GM18909 (cell line): ENCODE results near the gene DACT3.

Source experiments
- ATAC-seq: cut with Tn5 transposase; IDR thresholded peaks from one replicate; pipeline ENCODE4 v1.9.1; 2021; ENCODE audit warnings: mild to moderate bottlenecking; ENCODE audit not compliant: unreplicated experiment, poor library complexity

Gene DACT3

GRCh38 chr19:46668662-46669061 lies 7.7 kb upstream of the DACT3 start:
- no peak for ATAC-seq

- ATAC-seq: no peak
Observed at GRCh38 chr19:46665072-46665471, 4.1 kb upstream of the DACT3 start.

GRCh38 chr19:46661735-46662592 lies 982 bp upstream of the DACT3 start:
- ATAC-seq: no peak

GRCh38 chr19:46660551-46661019 lies 397 bp downstream of the DACT3 start:
- no peak for ATAC-seq

- ATAC-seq: no peak
Observed at GRCh38 chr19:46660008-46660517, 919 bp downstream of the DACT3 start.

- no peak for ATAC-seq
Observed at GRCh38 chr19:46659151-46660007, 1.6 kb downstream of the DACT3 start.

GRCh38 chr19:46656541-46656940 lies 4.4 kb downstream of the DACT3 start:
- ATAC-seq: no peak

GRCh38 chr19:46654621-46655152 lies 6.3 kb downstream of the DACT3 start:
- ATAC-seq: no peak

- no peak for ATAC-seq
Observed at GRCh38 chr19:46650445-46650844, 10.5 kb downstream of the DACT3 start.

GRCh38 chr19:46648961-46649960 lies 11.7 kb downstream of the DACT3 start:
- no peak for ATAC-seq

- ATAC-seq: no peak
Observed at GRCh38 chr19:46648060-46648960, 12.7 kb downstream of the DACT3 start.

- ATAC-seq: no peak
Observed at GRCh38 chr19:46646402-46646801, 14.6 kb downstream of the DACT3 start.

- ATAC-seq: no peak
Observed at GRCh38 chr19:46644720-46645119, 16.3 kb downstream of the DACT3 start.

GRCh38 chr19:46640656-46641055 lies 20.3 kb downstream of the DACT3 start:
- ATAC-seq: no peak

- no peak for ATAC-seq
Observed at GRCh38 chr19:46639358-46640182, 21.4 kb downstream of the DACT3 start.

GRCh38 chr19:46637224-46637623 lies 23.8 kb downstream of the DACT3 start:
- no peak for ATAC-seq

- ATAC-seq: no peak
Observed at GRCh38 chr19:46635920-46636761, 24.8 kb downstream of the DACT3 start, which contains the start of gene GNG8. TSS of gene GNG8 (minus strand) at chr19:46636202. CDS start at chr19:46634682, 1,520 bp downstream.
